Measurements from ENCODE around the gene NT5DC4. TPM values are rescaled to one million over a fixed set of nuclear protein-coding genes. Genes with fewer than 3 reads are reported as not detected.

NT5DC4 gene
- total and polyA plus RNA-seq, 2 of the 8 experiments (the other 6 are each of a cell fraction or from before 2014, with no cell fraction given) = not detected

- TF ChIP-seq USF2 (IDR thresholded peaks at IDR 0.05; ENCODE audit: low read length) (no peak), POLR2A (IDR thresholded peaks at IDR 0.05; ENCODE audit: control extremely low read depth in 1 of 2, low read depth in 2 of 2, low read length in 2 of 2) (no peak), YY1 (IDR thresholded peaks at IDR 0.05; ENCODE audit: low read depth, low read length) (no peak), CHD7 (IDR thresholded peaks at IDR 0.05; ENCODE audit: insufficient replicate concordance, low read length) (no peak), RNF2 (IDR thresholded peaks at IDR 0.05; ENCODE audit: borderline replicate concordance, low read depth, low read length, missing control alignments, poor library complexity, severe bottlenecking) (no peak), JUN (IDR thresholded peaks at IDR 0.05; ENCODE audit: low read depth, low read length) (no peak), CHD2 (IDR thresholded peaks at IDR 0.05; ENCODE audit: low read length) (no peak), RBBP5 (IDR thresholded peaks at IDR 0.05; ENCODE audit: borderline replicate concordance, low read depth, low read length) (no peak), BCL11A (IDR thresholded peaks at IDR 0.05; ENCODE audit: low read depth in 2 of 2, low read length in 2 of 2) (no peak)
These were observed 10.7 kb downstream of the NT5DC4 start (continued) for GRCh38 chr2:112731479-112731878.

Measured in H1 (cell line).